CD4-positive, alpha-beta T cell treated with Interleukin-4 for 1 hour (primary cell): Measurements from ENCODE around the gene MIPEP.
"Not testable (repeated sequence)": the region's sequence is repeated elsewhere in the genome, so short reads cannot be mapped to it uniquely, and the experiment has no call there.

Source experiments
- DNase-seq, 2 donors: peaks; one replicate each; pipeline ENCODE4 v3.0.0-alpha.2; 2020 to 2022

MIPEP gene

DNA sequence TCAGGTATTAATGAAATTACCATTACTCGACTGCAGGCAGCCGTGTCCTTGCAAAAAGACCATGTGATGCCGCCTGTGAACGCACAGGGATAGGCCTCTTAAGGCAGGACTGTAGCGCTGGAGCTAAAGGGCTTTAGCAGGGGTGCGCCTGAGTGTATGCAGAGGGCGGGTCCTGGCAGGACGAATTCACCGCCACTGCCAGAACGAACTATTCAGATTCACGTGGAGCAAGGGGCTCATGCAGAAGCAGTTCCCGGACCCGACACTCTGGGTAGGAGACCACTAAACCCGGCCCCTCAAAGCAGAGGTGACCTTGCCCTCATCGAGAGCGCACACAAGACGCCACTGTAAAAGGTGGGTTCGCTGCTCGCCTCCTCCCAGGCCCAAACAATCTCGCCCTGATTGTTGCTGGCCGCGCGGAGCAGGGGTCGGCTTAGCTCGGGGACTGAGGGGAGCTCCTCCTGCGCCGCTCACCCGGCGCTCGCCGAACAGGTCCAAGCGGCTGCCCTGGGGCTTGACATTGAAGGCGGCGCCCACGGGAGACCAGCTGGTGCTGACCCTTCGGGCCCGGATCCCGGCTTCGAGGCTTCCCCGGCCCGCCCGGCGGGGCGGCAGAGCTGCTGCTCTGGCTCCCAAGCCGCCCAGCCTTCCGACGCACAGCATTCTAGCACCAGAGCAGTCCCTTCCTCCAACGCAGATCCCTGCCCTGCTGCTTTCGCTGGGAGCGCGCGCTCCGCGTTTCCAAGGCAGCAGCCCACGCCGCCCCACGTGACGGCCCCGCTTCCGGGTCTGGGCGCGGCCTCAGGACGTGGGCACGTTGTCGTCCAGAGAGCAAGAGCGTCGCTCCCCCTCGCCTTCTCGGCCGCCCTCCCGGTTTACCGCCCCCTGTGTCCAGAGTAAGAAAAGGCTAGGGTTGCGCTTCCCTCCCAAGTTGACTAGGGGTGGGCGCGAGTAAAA lies at the start of gene MIPEP:
Gene MIPEP (minus strand): TSS at position 743 of the 957 bp plus-strand sequence. CDS start 80 bp downstream, at position 663.
- DNase-seq = peak; percentile 88 to 90

DNA sequence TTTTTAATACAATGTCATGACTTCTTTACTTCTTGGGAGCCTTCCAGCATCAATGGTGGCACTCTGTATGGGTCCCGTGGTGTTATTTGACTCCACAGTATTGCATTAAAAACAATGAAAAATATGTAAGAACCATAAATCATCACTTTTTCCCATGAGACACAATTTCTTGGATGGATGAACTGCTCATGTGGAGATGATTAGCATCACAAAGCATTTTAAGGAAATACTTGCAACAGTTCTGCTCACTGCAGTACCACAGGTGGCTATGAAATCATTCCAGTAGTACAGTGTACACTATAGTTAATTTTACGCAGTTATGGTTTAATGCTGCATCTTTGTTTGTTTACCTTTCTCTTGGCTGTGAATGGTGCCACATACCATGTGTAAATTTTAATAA lies 45.3 kb upstream of the MIPEP start:
- DNase-seq = no peak

DNA sequence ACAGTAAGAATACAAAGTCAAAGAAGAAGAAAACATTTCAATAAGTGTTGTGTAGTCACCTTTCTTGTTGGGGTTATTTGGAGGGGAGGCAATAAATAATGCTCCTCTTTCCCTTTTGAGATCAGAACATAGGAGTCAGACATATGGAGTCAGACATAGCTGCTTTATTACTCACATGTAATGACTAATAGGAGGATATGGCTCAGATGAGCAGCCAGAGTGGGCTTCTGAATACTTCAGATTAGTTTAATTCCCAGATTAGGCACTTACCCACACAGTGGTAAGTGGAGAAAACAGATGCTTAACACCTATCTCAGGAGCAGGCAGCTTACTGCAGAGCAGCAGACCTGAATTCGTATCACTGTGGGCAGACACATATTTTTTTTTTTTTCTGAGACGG lies 39.8 kb upstream of the MIPEP start:
- no peak for DNase-seq

DNA sequence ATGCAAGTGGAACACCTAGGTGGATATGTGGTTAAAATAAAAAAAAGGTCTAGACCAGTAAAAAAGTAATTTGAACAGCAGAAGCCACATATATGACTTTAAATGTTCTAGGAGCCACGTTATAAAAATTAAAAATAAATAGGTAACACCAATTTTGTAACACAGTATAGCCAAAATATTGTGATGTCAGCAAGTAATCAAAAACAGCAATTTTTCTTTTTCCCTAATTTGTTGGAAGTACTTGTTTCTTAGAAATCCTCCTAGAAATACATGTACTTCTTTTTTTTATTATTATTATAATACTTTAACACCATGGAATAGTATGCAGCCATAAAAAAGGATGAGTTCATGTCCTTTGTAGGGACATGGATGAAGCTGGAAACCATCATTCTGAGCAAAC lies 33.8 kb upstream of the MIPEP start:
- DNase-seq = no peak

DNA sequence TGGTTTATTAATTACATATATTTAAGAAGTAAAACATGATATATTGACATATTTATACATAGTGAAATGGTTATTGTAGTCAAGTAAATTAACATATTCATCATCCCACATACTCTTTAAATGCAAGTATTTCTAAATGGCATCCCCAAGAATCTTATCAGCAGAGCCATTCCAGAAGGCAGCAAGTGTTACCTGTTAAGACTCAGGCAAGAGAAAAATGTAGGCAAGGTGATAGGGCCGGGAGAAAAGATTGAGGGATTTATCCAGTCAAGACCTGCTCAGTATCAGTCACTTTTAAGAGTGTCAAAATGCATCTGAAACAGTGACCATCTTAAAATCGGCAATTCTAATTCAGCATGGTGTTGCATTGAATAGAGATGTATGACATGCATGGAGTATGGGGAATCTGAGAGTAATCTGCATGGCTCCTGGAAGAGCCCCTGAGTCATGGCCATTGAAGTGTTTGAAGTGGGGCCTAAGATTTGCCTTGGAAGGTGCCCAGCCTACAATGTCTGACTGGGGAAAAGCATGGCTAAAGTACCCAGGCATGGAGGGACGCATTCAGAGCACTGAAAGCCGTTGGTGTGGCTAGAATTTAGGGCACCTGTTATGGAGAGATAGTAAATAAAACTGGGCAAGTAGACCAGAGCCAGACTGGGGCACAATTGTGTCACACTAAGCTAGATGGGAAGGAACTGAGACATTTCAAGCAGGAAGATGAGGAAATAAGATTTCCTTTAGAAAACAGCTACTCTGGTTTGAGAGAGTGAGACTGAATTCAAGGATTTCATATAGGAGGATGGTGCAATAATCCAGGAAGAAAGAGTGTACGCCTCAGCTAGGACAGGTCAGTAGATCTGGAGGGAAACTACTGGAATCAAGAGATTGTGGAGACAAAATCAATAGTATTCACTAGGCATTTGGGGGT lies 33.1 kb upstream of the MIPEP start:
- DNase-seq = no peak

DNA sequence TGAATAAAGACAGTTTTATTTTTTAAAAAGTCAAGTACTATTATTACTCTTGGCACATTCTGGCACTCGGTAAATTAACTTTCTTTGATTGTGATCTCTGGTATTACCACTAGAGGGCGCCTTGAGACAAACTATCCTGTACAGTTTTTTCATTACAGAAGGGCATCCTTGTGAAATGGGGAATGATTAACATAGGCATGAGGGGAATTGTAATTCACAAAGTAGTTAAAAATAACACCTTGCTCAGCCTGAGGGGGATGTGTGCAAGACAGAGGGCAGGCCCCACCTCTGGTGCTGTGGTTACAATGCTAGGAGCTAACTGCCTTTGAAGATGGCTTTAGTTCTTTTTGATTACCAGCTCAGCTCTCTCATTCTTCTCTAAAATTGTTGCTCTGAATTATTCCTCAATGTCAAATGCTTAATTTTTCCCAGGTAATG lies 32.3 kb upstream of the MIPEP start:
- peak in 1 of 2 donors; percentile 53 for DNase-seq

DNA sequence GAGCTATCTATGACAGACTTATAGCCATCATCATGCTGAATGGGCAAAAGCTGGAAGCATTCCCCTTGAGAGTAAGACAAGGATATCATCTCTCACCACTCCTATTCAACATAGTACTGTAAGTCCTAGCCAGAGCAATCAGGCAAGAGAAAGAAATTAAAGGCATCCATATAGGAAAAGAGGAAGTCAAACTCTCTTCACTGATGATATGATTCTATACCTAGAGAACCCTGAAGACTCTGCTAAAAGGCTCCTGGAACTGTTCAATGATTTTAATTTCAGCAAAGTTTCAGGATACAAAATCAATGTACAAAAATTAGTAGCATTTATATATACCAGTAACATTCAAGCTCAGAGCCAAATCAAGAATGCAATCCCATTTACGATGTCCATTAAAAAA lies 29.8 kb upstream of the MIPEP start:
- DNase-seq = no peak

DNA sequence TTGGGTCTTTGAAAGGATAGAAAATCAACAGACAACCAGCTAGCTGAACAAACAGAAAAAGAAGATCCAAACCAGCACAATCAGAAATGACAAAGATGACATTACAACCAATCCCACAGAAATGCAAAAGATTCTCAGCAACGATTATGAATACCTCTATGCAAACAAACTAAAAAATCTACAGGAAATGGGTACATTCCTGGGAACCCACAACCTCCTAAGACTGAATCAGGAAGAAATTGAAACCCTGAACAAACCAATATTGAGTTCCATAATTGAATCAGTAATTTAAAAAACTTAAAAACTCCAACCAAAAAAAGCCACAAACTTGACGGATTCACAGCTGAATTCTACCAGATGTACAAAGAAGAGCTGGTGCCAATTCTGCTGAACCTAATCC lies 29.0 kb upstream of the MIPEP start:
- no peak for DNase-seq

DNA sequence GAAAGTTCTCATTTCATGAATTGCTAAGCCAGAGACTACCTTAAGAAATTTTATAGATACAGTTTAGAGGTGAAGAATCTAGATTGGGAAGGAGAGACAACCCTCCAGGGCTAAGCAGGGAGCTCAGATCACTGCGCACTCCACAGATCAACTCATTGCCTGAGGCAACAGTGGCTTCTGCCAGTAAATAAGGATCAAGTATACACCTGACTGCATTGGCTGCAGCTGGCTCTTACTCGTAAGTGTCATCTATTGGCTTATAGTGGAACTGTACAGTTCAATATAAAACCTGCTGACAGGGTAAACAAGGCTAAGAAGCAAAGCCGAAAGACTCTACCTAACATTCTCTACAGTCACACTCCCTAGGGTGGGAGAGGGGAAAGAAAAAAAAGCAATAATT lies 26.1 kb upstream of the MIPEP start:
- DNase-seq = no peak

DNA sequence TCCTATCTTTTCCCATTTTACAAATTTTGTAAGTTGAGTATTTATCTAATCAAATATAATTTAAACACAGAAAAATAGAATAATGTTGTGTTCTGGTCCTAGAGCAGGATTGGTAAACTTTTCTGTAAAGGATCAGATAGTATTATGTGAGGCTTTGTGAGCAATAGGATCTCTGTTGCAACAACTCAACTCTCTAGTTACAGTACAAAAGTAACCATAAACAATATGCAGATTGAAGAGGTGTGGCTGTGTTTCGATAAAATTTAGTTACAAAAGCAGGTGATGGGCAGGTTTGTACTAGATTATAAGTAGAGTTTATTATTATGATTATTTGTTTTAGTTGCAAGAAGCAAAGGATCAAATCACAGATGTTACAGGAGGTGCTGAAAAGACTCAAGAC lies 23.3 kb upstream of the MIPEP start:
- no peak for DNase-seq

DNA sequence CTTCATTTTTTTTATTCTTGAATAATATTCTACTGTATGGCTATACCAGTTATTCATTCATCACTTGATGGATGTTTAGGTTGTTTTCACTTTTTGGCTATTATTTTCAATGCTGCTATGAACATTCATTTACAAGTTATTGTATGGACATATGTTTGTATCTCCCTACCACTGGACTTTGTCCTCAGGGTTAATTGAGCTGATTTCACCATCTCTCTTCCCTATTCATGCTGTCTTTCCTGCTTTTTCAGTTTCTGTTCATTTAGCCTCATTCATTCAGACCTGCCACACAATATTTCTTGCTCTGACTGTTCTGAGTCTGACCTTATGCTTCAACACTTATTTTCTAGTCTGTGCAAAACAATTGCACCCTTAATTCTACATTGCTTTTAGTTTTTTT lies 20.4 kb upstream of the MIPEP start:
- no peak for DNase-seq

DNA sequence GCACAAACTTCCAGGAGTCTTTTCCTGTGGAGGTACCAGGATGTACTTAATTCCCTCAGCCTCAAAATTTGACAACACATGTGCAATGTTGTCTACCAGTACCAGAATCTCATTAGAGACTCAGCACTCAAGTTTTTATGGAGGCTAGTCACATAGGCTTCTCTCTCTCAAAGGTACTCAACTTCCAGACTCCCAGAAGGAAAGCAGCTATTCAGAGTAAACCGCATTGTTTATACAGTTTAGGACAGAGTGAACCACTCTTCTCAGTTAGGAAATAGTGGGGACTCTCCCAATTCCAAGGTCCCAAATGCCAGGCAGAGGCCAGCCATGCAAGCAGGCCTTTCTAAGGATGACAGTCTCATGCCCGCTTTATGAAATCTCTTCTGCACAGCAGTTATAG lies 16.6 kb upstream of the MIPEP start:
- no peak for DNase-seq

DNA sequence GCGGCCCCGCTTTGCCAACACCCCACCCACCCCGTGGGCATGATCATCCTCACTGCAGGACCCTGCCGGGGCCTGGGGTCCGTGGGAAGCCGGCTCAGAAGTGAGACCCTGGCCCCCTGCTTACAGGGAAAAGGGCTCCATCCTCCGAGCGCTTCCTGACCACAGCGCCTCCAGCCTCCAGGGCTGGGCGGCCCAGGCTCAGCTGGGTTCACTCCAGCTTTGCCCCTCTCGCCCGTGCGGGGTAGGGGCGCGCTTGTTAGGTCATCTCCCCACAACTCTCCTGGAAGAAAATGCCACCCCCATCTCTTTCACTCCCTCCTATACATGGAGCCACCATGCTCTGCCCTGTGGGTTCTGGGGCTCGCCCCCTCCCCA lies 14.7 kb upstream of the MIPEP start:
- no peak for DNase-seq

DNA sequence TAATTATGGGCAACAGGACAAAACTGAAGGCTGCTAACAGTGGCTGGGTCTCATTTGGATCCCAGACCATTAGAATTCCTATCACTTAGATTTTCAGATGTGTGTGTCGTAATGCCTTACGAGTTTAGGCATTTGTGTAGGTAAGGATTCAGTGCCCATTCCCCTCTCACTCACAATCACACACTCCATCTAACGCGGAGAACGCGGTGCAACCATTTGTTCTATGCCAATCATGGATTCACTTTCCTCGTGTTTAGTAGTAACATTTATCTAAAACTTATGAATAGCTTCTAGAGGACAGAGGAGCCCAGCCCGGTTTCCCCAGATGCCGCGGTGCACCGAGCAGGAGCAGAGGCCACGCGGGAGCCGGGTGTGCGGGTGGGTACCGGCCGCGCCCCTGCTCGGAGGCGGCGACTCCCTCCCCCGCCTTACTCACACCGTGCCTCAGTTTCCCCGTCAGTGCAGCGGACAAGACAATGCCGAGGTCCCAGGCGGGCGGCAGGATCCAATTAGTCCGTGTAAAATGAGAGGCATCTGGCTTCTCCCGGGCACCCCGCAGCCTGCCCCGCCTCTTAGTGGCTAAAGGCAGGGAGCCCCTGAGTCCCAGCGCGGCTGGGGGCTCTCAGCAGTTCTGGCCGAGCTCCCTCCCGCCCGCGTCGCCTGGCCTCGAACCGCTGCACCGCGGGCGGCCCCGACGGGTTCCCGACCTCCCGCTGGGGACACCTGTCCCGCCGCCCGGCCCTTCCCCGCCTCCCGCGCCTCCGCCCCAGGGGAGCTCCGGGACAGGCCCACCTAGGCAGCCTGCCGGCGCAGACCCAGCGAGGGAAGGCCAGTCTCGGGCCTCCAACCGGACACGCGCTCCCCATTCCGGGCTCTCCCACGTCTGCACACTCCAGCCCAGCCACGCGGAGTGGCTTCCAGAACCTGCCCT lies 14.0 kb upstream of the MIPEP start:
- no peak for DNase-seq

DNA sequence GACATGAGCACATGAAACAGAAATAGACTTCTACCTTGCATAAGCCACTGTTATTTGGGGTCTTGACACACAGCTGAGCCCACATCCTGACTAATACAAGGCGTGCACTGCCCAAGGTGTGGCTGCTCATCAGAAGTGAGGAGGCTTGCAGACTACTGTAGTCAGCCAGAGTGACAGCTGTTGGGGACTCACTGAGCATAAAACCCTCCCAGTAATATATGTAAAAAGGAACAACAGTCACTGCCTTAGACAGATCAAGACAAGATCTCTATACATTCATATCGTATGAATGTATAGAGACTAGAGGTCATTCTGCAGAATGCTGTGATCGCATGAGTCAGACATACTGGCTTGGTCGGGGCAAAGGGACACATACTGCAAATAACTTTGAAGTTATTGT lies 12.2 kb upstream of the MIPEP start:
- DNase-seq = no peak

DNA sequence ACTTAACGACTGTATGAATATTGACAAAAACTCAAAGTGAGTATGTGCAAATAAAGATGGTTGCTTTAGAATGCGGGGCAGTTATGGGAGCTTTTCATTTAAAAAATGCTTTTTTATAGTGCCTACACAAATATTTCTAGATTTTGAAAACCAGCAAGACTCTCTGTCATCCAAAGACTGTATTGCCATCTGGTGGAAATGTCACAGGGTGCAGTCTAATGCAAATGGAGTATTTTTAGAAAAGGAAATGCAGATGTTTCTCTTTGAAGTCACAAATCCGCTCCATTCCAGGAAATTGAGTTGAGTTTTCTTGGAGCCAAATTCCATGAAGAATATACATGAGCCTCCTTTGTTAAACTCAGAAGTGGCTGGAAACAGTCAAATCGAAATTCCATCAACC lies 10.4 kb upstream of the MIPEP start:
- peak; percentile 44 to 54 for DNase-seq

DNA sequence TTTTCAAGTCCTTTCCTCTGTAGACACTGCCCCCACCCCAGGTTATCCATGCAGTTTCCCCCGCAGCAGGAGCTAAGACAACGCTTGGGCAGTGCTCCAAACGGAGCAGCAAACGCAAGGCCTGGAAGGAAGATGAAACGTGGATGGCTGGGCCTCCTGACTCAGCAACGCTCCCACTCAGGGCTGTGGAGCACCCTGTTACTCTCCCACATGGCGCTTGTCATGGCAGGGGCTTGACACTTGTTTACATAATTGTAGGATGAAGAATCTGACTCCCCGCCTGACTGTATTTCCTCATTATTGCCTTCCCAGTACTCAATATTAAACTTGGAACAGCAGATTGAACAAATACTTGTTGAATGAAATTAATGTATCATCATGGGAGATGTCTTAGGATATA lies 8.9 kb upstream of the MIPEP start:
- DNase-seq = no peak

DNA sequence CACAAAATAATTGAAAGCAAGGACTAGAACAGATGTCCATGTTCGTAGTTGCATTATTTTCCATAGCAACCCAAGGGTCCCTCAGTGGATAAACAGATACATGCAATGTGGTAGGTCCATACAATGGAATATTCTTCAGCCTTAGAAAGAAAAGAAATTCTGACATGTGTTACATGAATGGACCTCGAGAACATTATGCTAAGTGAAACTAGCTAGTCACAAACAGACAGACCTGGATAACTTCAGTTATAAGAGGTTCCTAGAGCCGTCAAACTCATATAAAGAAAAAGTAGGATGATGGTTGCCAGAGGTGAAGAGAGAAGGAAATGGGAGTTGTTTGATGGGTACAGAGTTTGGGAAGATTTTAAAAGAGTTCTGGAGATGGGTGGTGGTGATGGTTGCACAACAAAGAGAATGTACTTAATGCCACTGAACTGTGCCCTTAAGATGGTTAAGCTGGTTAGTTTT lies 8.3 kb upstream of the MIPEP start, which contains the start of gene C1QTNF9B:
Gene C1QTNF9B (minus strand): TSS at position 51 of the 468 bp plus-strand sequence.
- not testable (repeated sequence) for DNase-seq

DNA sequence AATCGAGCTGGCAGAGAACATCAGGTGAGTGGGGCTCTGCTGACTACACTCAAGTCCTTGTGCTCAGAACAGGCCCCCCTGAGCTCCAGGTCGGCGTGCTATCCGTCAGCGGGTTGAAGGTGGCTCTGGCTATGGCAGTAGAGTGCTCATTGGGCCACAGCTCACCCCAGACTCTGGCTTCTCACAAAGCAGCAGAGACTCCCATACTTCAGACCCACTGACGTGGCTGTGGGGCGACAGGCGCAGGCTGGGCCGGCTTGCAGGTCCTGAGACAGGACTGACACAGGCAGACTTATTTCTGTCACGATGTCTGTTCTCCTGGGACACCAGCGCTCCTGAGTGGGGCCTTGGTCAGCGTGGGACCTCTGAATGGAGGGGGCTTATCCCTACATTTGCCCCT lies 5.5 kb upstream of the MIPEP start:
- not testable (repeated sequence) for DNase-seq

DNA sequence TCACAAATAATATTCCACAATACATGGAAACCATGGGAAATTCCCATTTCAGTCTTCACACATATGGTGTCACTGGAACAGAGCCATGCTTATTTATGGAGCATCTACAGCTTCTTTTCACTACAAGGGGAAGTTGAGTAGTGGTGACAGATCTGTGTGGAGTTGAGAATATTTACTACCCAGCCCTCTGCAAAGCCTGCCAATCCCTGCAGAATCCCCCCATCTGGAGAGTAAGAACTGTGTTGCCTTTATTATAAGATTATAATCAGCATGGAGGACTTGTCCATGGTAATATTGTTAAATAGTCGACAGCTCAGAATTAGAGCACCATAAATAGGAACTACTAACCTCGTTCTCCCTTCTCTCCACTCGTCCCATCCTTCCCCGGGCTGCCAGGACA lies 4.6 kb upstream of the MIPEP start:
- DNase-seq = not testable (repeated sequence)

DNA sequence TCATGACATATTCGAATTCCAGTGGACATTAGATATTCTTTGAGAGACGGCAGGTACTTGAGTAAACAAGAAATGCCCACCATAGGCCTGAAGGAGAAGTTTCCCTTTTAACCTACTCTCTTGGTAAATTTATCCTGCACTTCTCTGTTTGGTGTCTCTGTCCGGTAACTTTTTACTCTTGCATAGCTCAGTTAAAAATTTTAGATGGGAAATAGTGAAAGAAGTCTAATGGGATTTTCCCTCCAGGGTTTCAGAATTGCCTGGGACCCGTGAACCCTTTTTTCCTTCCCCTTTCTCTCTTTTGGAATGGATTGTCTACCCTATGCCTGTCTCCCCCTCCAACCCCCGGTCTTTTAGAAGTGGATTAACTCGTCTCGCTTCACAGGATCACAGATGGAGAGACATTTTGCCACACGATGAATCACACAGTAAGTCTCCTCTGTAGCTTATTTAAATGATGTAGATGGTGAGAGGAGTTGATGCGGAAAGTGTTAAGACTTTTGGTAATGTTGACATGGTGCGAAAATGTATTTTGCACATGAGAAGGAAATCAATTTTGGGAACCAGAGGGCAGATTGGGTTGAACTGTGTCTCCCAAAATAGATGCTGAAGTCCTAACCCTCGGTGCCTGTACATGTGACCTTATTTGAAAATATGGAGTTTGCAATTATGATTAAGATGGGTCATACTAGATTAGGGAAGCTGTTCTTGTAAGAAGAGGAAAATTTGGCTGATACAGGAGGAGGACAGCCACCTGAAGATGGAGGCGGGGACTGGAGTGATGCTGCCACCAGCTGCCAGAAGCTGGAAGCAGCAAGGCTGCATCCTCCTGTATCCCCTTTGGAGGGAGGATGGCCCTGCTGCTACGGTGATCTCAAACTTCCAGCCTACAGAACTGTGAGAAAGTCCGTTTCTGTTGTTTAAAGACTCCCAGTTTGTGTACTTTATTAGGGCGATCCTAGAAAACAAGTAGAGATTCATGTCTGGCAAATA lies 711 bp upstream of the MIPEP start:
- DNase-seq = peak in 1 of 2 donors; percentile 4
